SIG-M5 treated with dmso at 0.1 percent for 504 hours (cell line): ENCODE results near the gene GFER.
A peak's percentile ranks its signal among the peaks of the same experiment; 100 is the strongest.

Experiments
- DNase-seq: peaks from one replicate; lab custom pipeline; 2025; ENCODE audit not compliant: unreplicated experiment; lab: John Stamatoyannopoulos, UW

Gene GFER

DNA sequence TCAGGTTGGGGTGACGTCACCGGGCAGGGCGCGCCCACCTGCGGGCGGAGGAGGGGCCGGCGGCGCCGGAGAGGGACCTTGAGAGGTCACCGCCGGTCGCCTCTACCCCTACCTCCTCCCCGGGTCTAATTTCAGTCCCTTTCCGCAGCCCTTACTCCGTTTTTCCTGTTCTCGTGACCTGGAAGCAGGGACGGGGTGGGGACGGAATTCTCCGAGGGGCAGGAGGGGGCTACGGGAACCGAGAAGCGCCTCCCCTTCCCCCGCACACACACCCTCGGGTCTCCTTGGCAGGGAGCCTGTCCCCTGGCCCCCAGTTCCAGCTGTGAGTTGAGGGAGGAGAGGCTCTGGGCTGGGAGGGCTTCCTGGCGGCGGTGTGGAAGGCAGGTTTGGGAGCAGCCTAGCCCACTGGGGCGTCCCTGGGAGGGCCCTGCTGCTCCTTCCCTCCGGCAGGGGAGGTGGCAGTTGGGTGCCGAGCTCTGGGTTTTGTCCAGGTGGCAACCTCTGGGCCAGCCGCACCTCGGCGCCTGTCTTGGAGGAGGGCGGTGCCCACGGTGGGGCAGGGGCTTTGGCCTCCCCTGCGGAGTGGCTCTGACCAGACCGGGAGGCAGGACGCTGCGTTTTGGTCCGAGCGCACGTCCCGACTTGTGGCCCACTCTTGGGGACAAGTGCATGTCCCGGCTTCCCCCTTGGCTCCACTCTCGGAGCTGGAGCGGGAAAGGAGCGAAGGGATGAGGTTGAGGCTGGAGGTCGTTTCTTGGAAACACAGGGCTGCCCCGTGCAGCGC lies 6.5 kb downstream of the GFER start:
- DNase-seq, result no peak

DNA sequence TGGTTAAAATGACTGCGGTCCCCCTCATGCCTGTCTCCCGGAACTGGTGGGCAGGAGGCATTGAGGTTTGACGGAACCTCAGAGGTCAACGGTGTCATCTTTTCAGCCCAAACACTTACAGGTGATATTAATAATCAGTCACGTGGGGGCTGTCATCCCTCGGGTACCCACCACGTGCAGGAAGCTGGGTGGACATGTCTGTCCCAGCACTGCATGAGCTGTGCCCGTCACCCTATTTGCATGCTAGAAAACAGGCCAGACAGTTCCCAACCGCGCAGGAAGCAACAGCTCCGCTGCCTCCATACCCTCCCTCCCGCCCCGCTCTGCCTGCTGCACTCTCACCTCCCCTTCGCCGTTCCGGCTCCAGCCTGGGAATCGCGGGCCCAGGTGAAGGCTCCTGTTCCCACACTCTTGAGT lies 7.2 kb downstream of the GFER start:
- no peak for DNase-seq

DNA sequence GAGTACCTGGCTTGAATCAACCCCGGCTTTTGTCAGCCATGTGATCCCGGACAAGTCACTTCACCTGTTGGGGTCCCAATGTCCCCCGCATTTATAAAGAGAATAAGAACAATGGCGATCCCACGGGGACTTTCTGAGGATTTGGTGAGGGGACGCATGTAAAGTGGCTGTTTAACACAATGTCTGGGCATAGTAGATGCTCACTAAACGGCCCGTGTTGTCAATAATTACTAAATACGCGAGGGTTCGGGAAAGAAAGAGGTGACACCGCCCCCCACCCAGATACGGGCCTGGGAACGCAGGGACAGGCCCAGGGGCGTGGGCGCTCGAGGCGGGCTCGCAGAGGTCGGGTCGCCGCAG lies 7.6 kb downstream of the GFER start:
- no peak for DNase-seq

DNA sequence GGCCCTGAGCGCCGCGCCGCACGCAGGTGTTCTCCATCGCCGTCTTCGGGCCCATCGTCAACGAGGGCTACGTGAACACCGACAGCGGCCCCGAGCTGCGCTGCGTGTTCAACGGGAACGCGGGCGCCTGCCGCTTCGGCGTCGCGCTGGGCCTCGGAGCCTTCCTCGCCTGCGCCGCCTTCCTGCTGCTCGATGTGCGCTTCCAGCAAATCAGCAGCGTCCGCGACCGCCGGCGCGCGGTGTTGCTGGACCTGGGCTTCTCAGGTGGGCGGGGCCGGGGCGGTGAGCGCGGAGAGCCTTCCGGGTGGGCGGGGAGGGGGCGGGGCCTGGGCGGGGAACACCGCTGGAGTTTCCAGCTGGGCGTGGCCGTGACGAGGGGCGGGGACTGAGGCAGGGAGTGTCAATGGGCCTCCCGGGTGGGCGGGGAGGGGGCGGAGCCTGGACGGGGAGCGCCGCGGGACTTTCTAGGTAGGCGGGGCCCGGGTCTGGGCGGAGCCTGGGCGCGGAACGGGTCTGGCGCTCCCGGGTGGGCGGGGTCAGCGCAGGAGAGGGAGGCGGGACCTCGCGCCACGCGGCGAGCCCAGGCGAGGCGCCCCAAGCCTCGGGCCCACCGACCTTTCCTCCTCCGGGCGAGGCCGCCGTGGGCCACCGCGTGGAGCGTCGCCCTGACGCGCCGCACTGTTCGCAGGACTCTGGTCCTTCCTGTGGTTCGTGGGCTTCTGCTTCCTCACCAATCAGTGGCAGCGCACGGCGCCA lies 8.1 kb downstream of the GFER start:
- peak; percentile 76 for DNase-seq

DNA sequence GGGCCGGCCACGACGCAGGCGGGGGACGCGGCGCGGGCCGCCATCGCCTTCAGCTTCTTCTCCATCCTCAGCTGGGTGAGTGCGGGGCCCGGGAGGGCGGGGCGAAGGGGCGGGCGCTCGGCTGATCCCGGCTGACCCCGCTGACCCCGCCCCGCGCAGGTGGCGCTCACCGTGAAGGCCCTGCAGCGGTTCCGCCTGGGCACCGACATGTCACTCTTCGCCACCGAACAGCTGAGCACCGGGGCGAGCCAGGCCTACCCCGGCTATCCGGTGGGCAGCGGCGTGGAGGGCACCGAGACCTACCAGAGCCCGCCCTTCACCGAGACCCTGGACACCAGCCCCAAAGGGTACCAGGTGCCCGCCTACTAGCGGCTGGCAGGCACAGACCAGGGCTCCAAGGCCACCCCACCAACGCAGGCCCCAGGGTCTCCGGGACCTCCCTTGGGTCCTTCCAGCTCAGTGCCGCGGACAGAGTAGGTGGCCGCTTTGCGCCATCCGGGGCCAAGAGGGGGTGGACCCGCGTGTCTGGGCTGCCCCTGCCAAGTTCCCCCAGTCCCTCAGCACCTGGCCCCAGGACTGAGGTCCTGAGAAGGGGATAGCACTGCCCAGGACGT lies 8.8 kb downstream of the GFER start:
- no peak for DNase-seq

DNA sequence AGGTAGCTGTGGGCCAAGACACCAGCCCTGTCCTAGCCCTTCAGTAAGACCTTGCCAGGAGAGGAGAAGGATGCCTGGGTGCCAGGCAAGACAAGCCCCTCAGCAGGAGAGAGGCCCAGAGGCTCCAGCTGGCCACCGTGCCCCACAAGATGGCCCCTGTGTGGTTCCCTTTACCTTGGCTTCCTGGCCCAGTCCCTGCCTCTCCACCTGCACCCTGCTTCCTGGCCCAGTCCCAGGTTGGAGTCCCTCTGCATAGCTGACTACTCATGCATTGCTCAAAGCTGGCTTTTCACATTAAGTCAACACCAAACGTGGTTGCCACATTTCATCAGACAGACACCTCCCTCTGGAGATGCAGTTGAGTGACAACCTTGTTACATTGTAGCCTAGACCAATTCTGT lies 9.7 kb downstream of the GFER start:
- DNase-seq, result peak; percentile 42

DNA sequence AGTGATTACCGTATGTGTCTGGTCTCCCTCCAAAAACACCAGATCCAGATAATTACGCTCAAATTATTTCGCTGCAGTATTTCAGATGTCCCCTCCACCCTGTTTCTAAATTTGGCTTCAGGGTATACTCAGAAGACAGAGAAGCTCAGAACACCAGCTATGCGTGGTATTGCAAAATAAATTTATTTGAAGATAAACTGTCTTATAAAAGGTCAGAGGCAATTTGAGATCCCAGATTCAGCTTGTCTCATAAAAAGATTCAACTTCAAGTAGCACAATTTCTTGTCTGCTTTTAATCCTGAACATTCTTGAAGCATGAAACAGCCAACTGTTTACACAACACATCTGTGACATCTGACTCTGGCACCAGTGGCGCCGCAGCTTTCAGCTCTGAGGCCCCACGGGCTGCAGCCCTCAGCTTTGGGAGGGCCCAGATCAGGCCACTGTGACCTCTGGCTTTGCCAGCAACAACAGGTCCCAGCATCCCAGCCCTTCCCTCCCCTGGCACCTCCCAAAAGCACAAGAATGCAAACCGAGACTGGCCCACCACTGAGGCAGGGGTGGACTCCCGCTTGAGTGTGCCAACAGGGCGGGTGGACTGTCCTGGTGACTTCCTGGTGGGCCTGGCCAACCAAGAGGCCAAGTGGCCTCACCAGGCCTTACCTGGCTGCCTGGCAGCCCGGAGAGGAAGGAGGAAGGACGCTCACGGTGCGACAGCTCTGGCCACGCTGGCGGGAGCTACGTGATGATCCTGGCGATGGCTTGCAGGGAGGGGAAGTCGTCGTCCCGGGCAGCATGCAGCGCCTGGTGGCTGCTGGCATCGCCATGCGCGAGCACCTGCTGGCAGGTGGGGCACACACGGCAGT lies 13.7 kb downstream of the GFER start:
- DNase-seq, result no peak

DNA sequence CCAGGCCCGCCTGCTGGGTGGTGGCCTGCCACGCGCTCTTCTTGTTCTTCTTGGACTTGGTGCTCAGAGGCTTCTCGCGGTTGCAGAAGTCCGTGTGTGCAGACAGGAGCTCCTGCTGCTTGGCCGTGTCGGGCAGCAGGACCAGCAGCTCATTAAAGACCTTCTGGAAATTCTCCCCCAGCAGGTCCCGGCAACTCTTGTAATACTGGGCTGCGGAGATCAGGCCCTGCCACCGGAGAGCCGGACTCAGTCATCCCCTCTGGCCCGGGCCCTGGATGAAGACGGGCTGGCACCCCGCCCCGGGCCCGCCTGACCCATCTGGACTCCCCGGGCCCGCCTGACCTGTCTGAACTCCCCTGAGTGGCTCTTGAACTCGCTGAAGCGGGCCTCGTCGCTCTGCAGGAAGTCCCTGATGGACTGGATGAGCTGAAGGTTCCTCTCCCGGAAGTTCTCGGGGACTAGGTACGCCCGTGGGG lies 14.4 kb downstream of the GFER start:
- DNase-seq, result no peak

DNA sequence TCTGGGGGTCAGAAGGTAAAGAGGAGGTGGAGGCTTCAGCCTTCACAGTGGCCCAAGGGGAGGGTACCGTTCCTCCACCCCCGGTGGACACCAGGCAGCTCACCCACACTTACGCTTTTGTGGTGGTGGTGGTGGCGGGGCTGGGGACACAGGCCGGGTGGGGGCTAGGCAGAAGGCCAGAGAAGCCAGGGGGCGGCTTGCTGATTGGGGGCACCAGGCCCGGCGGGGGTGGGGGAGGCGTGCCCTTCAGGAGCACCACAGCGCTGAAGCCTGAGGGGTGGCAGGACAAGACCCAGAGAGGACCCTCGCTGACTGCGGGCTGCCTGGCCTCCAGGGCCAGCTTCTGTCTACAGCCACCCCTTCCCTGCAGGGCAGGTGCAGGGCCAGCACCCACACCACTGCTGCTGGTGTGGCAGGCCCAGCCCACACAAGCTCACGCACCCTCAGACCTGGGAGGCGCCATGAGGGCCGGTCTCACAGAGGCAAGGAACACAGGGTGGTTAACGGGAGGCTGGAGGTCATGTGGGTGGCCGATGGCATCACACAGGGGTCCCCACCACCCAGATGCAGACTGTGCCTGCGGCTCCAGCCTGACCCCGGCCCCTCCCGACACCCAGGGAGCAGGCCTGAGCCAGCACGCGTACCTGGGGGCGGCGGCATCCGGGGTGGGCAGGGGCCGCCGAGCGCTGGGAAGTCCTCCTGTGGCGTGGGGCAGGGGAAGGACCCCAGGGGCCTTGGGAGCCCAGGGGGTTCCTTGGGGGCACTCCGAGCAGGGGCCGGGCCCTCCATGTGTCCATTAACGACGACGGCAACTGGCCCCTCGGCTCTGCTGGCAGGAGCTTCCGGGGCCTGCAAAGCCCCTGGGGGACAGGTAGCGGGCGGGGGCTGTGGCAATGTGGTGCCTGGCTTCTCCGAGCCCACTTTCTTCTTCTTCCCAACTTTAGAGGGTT lies 15.1 kb downstream of the GFER start:
- no peak for DNase-seq

DNA sequence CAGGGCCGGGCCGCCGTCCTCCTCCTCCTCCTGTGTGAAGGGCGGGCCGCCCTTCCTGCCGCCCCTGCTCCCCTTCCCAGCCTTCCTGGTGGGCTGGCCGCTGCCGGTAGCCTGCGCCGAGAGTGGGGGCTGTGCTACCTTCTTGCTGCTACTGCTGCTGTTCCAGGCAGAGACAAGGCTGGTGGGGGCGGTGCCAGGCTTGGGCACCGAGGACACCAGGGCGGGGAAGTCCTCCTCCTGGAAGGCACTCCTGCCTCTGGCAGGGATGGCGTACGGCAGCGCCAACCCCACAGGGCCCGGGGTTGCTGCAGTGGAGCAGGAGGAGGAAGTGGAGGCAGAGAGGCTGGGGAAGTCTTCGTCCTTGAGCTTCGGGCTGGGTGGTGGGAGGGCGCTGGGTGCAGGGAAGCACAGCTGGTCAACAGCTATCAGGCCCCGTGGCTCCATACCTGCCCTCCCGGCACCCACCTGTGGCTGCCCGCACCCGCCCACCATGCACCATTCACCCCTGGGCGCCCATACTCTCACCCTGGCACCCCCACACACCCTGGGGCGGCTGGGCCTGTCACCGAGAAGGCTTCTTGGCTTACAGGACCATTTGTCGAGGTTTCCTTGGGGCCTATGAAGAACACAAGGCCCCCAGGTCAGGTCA lies 16.0 kb downstream of the GFER start:
- no peak for DNase-seq

DNA sequence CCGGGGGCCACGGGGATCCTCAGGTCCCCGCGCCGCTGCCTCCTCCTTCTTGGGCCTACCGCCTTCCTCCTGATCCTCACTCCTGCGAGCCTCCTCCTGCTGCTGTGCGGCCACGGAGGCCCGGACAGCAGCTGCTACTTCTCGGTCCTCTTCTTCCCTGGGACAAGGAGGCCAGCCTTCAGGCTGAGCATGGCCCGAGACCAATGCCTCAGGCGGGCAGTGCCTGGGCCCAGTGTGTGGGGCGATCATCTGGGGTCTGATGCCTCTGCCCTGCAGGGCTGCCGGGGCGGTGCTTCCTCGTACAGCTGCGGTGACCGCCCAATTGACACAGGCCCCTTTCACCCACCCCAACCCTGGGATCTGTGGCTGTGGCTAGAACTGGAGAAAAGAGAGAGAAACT lies 17.0 kb downstream of the GFER start:
- DNase-seq, result no peak

DNA sequence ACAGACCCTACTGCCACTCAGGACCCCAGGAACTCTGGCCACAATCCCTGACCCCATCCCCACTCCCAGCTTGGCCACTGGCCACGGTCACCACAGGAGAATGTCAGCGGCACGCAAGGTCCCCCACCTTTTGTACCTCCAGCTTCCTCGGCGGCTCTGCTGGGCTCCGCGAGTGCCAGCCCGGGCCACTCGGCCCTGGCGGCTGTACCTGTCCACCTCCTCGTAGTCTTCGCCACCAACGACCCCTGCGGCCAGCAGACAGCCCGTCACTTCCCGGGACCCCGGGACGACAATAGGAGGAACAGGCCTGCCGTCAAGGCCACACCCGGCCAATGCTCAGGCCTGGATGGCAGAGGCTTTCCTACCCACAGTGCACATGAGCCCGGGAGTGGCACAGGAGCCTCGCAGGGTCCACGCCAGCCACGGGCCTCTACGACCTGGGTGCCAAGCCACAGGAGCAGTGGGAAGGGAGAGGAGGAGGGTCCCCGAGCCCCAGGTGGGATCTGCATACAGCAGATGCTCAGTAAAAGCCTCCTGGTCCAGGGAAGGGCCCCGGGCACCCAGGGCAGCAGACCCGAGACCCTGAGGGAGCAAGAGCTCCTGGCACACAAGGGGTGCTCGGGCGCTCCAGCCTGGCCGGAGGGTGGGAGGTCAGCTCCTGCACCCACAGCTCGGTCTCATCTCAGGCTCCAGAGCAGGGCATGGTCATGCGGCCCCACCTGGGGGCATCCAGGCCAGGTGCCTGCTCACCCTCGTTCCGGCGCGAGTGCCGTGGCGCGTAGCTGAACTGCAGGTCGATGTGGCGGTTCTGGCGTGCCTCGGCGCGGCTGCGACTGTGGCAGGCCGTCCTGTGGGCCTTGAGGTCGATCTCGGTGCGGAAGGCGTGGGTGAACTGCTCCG lies 17.7 kb downstream of the GFER start:
- DNase-seq, result no peak

DNA sequence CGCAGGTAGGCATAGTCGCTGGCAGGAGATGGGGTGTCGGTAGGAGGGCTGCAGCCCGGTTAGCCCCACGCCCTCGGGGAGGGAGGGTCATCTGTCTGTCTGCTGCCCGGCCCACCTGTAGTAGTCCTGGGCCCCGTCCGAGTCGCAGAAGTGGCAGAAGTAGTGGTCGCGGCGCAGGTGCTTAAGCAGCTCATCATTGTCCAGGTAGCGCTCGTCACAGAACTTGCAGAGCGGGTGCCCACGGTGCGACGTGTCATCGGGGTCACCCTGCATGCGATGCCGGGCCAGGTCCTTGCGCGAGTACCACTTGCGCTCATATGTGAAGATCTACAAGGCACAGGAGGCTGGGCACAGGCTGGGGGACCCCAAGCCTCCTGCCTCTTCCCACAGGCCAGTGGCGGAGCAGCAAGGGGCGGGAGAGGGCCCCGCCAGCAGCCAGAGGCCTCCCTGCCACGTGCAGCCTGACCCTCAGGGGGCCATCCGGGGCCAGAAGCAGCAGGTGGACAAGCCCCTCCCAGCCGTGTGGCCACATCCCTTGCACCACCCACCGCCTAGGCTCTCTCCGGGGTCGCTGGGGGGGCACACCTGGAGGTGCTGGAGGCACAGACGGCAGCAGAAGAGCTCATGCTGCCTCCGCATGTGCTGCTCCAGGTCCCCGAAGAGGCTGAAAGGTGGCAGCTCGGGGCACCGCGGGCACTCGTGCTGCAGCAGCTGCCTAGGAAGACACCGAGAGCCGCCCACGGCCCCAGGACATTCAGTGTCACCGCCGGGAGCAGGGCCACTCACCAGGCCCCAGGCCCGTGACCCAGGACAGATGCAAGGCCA lies 18.6 kb downstream of the GFER start:
- DNase-seq, result no peak

DNA sequence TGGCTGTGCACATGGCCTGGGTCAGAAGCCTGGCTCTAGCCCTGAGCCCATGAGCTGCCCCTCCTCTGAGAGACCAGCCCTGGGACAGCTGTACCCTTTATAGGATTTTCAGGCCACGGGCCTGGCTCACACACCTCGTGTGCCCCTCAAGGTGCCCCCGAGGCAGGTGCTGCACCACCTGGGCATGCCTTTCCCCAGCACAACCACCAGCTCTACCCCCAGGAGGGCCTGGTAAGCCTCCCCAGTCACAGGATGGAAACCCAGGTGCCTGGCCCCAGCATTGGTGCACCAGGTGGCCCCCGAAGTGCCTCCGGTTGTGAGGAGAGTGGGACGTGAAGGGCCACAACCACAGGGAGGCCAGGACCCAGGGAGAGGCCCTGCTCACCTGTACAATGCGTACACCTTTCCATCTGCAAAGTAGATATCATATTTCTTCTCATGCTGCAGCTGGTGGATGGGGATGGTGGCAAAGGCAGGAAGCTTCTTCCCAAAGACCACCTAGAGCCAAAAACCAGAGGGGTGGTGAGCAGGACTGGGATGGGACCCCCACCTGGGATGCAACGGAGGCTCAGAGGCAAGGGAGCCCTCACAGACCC lies 19.3 kb downstream of the GFER start:
- DNase-seq, result no peak

DNA sequence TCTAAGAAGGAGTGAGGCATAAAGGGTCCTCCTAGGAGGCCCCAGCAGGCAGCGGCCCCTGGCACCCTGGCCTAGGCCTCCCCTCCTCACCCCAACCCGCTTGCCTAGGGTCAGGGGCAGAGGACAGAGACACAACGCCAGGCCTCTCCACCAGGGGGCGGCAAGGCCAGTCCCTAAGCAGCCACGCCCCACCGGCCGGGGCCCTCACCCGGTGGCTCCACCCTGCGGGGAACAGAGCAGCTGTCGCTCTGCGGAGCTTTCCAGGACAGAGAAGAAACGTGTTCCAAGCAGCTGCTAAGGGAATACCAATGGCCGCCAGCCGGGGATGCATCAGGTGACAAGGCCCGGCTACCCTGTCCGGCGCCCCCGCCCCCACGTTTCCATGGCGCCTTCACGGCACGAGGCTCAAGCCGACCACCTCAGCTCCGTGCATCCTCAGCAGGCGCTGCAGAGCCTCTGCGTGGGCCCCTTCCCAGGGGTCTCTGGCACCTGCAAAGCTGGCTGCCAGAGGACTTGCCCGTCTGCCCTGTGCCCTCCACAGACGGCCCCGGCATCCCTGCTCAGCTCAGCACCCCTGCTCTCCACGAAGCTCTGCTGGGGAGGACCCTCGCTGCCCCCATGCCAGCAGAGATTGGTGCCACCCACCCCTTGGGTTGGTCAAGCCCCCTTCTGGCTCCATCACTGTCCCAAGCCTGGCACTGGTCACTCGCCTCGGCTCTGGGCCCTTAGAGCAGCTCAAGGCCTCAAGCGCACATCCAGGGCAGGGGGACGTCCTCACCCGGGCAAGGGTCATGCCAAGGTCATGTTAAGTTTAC lies 20.0 kb downstream of the GFER start:
- peak; percentile 85 for DNase-seq

DNA sequence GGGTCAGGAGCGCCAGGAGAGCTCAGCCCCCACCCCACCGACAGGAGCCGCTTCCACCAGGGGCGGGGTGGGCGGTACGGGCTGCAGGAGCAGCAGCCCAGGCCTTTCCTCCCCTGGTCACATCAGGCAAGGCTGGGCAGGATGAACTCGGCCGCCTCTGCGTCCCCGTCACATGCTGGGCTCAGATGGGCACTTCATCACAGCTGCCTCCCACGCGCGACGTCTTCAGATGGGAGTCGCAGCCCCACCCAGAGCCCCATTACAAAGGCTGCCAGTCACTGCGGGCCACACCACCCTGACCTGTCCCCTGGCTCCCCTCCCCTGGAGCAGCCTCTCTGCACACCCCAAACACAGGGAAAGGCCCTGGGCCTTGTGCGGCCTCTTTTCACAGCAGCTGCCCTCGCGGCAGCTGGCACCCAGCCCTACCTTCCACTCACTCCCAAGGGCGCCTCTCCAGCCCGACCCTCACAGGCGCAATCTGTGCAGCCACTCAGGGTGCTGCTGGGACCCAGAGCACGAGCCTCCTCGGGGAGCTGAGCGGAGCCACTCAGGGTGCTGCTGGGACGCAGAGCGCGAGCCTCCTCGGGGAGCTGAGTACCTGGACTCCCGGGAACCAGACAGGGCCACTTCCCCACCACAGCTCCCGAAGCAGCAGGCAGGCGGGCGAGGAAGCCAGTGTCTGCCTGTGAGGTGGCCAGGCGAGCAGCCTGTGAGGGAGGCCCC lies 21.0 kb downstream of the GFER start:
- no peak for DNase-seq
